ENCODE data around the gene COL4A4.

The COL4A4 gene

GRCh38 chr2:226978300-226978699, 185.7 kb downstream of the COL4A4 start:
- DNase-seq, result no peak

- no peak for DNase-seq
Measured at GRCh38 chr2:226977775-226978190, 186.2 kb downstream of the COL4A4 start.

- no peak for DNase-seq
Measured at GRCh38 chr2:226973816-226974215, 190.2 kb downstream of the COL4A4 start.

GRCh38 chr2:226971770-226972169, 192.2 kb downstream of the COL4A4 start:
- no peak for DNase-seq

GRCh38 chr2:226971084-226971483, 192.9 kb downstream of the COL4A4 start:
- no peak for DNase-seq

GRCh38 chr2:226970362-226970761, 193.6 kb downstream of the COL4A4 start:
- no peak for DNase-seq

GRCh38 chr2:226969417-226970080, 194.5 kb downstream of the COL4A4 start:
- DNase-seq, result no peak

GRCh38 chr2:226965376-226965775, 198.6 kb downstream of the COL4A4 start:
- no peak for DNase-seq

- no peak for DNase-seq
Measured at GRCh38 chr2:226963528-226963927, 200.5 kb downstream of the COL4A4 start.

- no peak for DNase-seq
Measured at GRCh38 chr2:226962176-226962773, 201.7 kb downstream of the COL4A4 start.

GRCh38 chr2:226959418-226959817, 204.6 kb downstream of the COL4A4 start:
- no peak for DNase-seq

GRCh38 chr2:226956659-226957058, 207.3 kb downstream of the COL4A4 start:
- DNase-seq, result no peak

- no peak for DNase-seq
Measured at GRCh38 chr2:226953826-226954225, 210.2 kb downstream of the COL4A4 start.

- DNase-seq, result no peak
Measured at GRCh38 chr2:226953206-226953605, 210.8 kb downstream of the COL4A4 start.
